Measurements from ENCODE around the gene PPP1R2B. TPM values are rescaled to one million over a fixed set of nuclear protein-coding genes. Genes with fewer than 3 reads are reported as not detected.

Gene PPP1R2B
- total and polyA plus RNA-seq, 2 of the 4 experiments (the other 2 are of a cell fraction) = not detected

DNA sequence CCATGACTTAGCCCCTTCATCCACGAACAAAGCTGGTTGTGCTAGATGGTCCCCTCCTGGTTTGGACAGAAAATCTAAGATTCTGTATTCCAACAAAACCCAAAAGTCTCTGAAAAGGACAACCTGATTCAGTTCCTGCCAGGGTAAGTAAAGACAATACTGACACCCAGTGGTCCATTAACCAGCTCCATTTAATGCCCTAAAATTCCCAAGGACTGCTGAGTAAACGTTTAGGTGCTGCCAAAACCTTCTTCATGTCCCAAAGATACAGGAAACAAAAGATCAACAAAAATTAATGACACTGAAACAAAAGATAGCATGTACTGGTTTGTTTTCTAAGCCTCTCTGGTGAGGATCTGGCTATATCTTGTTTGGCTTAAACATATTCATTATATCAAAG is 25.3 kb upstream of the PPP1R2B start:
- no peak overlapping the region for H2BK20ac ChIP-seq (ENCODE audit: low read depth, low read length)
- no peak overlapping the region for H3K56ac ChIP-seq (ENCODE audit: extremely low read depth, insufficient read depth, low read length)
- no peak overlapping the region for H3K4me2 ChIP-seq (ENCODE audit: low read depth, low read length)
- H3K18ac ChIP-seq (ENCODE audit: low read depth, low read length) = no peak overlapping the region
- no peak overlapping the region for H4K91ac ChIP-seq (ENCODE audit: insufficient read depth, low read depth, low read length)
- no peak overlapping the region for H3K23ac ChIP-seq (ENCODE audit: low read depth, low read length)
- no CpG with 5 or more reads among the region's 2 CpGs for WGBS, 2 experiments (ENCODE audit: extremely low coverage in 2 of 2, insufficient read length in 1 of 2)
- peak; percentile 58 for DNase-seq
- no peak overlapping the region for H4K5ac ChIP-seq (ENCODE audit: low read depth, low read length)
- no peaks in the 10 kb centered on the region for H4K20me1 ChIP-seq (ENCODE audit: insufficient read depth, low read length)
- no peak overlapping the region for H2AFZ ChIP-seq (replicated peaks; ENCODE audit: low read length, poor library complexity)
- no peak overlapping the region for H4K8ac ChIP-seq (ENCODE audit: low read depth in 2 of 2, low read length in 2 of 2)
- no peak overlapping the region for H3K9ac ChIP-seq (ENCODE audit: low read depth, low read length)
- no peak overlapping the region for H3K4ac ChIP-seq (ENCODE audit: low read depth, low read length)
- no peak overlapping the region for H3K27ac ChIP-seq (ENCODE audit: insufficient read depth, low read length)
- dilution Hi-C loops (cut with HindIII; ENCODE audit: low sequenced_read_pairs, unreplicated experiment) = no loop called here
- no peak overlapping the region for H2BK5ac ChIP-seq (ENCODE audit: low read depth, low read length, poor library complexity, severe bottlenecking)
- no peaks in the 10 kb centered on the region; the same call in 1 of the 2 replicates for H3K4me1 ChIP-seq (ENCODE audit: control insufficient read depth, insufficient read depth, low read length)
- ChIA-PET POLR2A (ENCODE audit: unreplicated experiment) (no interaction called here), CTCF (interaction anchor here (0.6 to 1.9 kb wide), 9 partner anchors 8 to 1856 kb away, joined by 3 to 8 read pairs (median 4); no protein-coding TSS in a partner anchor)
- no peak overlapping the region for H2BK15ac ChIP-seq (ENCODE audit: low read depth, low read length)
- intact Hi-C loops (cut with micrococcal nuclease) = loop anchor here (1.0 to 10.0 kb wide), 7 partner anchors 308 to 1880 kb away; partner anchors contain the start of gene MRPL22
- H2AK5ac ChIP-seq (ENCODE audit: low read depth, low read length) = no peak overlapping the region
- no peaks in the 10 kb centered on the region for H3K9me3 ChIP-seq (ENCODE audit: control insufficient read depth, insufficient read depth, low read length)
- in situ Hi-C loops (cut with MboI; ENCODE audit: low sequenced_read_pairs) = loop anchor here (5.0 to 10.0 kb wide), 3 partner anchors 882 to 1850 kb away; no protein-coding TSS in a partner anchor
- H3K27me3 ChIP-seq (ENCODE audit: control insufficient read depth, insufficient read depth, low read length) = no peaks in the 10 kb centered on the region; the same call in 1 of the 2 replicates
- H2BK120ac ChIP-seq (ENCODE audit: low read depth, low read length) = no peak overlapping the region
- H3K79me1 ChIP-seq (ENCODE audit: low read depth in 1 of 2, low read length in 2 of 2) = no peaks in the 10 kb centered on the region
- TF ChIP-seq, protein P1, sequence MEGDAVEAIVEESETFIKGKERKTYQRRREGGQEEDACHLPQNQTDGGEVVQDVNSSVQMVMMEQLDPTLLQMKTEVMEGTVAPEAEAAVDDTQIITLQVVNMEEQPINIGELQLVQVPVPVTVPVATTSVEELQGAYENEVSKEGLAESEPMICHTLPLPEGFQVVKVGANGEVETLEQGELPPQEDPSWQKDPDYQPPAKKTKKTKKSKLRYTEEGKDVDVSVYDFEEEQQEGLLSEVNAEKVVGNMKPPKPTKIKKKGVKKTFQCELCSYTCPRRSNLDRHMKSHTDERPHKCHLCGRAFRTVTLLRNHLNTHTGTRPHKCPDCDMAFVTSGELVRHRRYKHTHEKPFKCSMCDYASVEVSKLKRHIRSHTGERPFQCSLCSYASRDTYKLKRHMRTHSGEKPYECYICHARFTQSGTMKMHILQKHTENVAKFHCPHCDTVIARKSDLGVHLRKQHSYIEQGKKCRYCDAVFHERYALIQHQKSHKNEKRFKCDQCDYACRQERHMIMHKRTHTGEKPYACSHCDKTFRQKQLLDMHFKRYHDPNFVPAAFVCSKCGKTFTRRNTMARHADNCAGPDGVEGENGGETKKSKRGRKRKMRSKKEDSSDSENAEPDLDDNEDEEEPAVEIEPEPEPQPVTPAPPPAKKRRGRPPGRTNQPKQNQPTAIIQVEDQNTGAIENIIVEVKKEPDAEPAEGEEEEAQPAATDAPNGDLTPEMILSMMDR (conservative IDR thresholded peaks at IDR 0.05; ENCODE audit: low read depth, low read length) = peak; percentile 74
- TF ChIP-seq FOS (IDR thresholded peaks at IDR 0.05; ENCODE audit: low read depth, low read length) = no peak
- TF ChIP-seq MAFK (IDR thresholded peaks at IDR 0.05; ENCODE audit: low read depth, low read length) = peak; percentile 43; the same call in 1 of the 2 replicates
- TF ChIP-seq CEBPB (IDR thresholded peaks at IDR 0.05; ENCODE audit: low read depth, low read length) = no peak
- TF ChIP-seq, protein P2, sequence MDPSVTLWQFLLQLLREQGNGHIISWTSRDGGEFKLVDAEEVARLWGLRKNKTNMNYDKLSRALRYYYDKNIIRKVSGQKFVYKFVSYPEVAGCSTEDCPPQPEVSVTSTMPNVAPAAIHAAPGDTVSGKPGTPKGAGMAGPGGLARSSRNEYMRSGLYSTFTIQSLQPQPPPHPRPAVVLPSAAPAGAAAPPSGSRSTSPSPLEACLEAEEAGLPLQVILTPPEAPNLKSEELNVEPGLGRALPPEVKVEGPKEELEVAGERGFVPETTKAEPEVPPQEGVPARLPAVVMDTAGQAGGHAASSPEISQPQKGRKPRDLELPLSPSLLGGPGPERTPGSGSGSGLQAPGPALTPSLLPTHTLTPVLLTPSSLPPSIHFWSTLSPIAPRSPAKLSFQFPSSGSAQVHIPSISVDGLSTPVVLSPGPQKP (IDR thresholded peaks at IDR 0.05; ENCODE audit: borderline replicate concordance, low read depth, low read length) = no peak
- no peak for TF ChIP-seq CHD1 (IDR thresholded peaks at IDR 0.05; ENCODE audit: low read depth, low read length)
- no peak for TF ChIP-seq POLR2A (IDR thresholded peaks at IDR 0.05; ENCODE audit: low read depth, low read length)
- TF ChIP-seq SMC3 (IDR thresholded peaks at IDR 0.05; ENCODE audit: low read depth, low read length) = peak; percentile 80
- no peak for TF ChIP-seq NFE2L2 (IDR thresholded peaks at IDR 0.05; ENCODE audit: low read depth, low read length)
- no peak for TF ChIP-seq MXI1 (IDR thresholded peaks at IDR 0.05; ENCODE audit: borderline replicate concordance, low read depth, low read length)
- TF ChIP-seq RFX5 (IDR thresholded peaks at IDR 0.05; ENCODE audit: low read depth, low read length) = no peak
- no peak for TF ChIP-seq MAZ (IDR thresholded peaks at IDR 0.05; ENCODE audit: borderline replicate concordance, low read depth, low read length)
- peak; percentile 78 for TF ChIP-seq RAD21 (IDR thresholded peaks at IDR 0.05; ENCODE audit: low read length)
- TF ChIP-seq, protein P3, sequence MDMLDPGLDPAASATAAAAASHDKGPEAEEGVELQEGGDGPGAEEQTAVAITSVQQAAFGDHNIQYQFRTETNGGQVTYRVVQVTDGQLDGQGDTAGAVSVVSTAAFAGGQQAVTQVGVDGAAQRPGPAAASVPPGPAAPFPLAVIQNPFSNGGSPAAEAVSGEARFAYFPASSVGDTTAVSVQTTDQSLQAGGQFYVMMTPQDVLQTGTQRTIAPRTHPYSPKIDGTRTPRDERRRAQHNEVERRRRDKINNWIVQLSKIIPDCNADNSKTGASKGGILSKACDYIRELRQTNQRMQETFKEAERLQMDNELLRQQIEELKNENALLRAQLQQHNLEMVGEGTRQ (IDR thresholded peaks at IDR 0.05; ENCODE audit: low read depth, low read length) = no peak
- no peak for TF ChIP-seq RCOR1 (IDR thresholded peaks at IDR 0.05; ENCODE audit: insufficient replicate concordance, low read length)
- no peak overlapping the region for H2AK9ac ChIP-seq (replicated peaks; ENCODE audit: low read depth, low read length, poor library complexity)
- H3K4me3 ChIP-seq (ENCODE audit: insufficient read depth, low read depth, low read length) = no peak overlapping the region
- no peaks in the 10 kb centered on the region for H3K36me3 ChIP-seq (ENCODE audit: control insufficient read depth, insufficient read depth, low read length)
- ATAC-seq (ENCODE audit: low read depth) = peak; percentile 86
- BruUV-seq (replicated peaks) = no TSS peak
- H3K14ac ChIP-seq (replicated peaks; ENCODE audit: low read depth, low read length) = no peak overlapping the region
- H3K9me1 ChIP-seq (ENCODE audit: insufficient read depth, low read length) = no peaks in the 10 kb centered on the region

Measured in IMR-90 (cell line).